Neuron (in vitro differentiated cells): ENCODE data around the gene RER1.

ENCODE experiments used
- H2AFZ ChIP-seq: one replicate; pipeline ENCODE4 v1.6.1; 2013; ENCODE audit warnings: low read depth, mild to moderate bottlenecking, inconsistent platforms, low read length, moderate library complexity
- H3K27me3 ChIP-seq: one replicate; pipeline ENCODE4 v1.6.1; 2013; ENCODE audit warnings: low read length; ENCODE audit not compliant: insufficient read depth
- H3K36me3 ChIP-seq: one replicate; pipeline ENCODE4 v1.6.1; 2013; ENCODE audit warnings: low read length; ENCODE audit not compliant: insufficient read depth
- H3K4me1 ChIP-seq: one replicate; pipeline ENCODE4 v1.6.1; 2013; ENCODE audit warnings: low read length; ENCODE audit not compliant: insufficient read depth
- H3K4me3 ChIP-seq: 2 replicates; pipeline ENCODE4 v1.5.1; 2013; ENCODE audit warnings: mild to moderate bottlenecking, low read length, moderate library complexity
- H3K9me3 ChIP-seq: one replicate; pipeline ENCODE4 v1.6.1; 2013; ENCODE audit warnings: low read length

Gene RER1

DNA sequence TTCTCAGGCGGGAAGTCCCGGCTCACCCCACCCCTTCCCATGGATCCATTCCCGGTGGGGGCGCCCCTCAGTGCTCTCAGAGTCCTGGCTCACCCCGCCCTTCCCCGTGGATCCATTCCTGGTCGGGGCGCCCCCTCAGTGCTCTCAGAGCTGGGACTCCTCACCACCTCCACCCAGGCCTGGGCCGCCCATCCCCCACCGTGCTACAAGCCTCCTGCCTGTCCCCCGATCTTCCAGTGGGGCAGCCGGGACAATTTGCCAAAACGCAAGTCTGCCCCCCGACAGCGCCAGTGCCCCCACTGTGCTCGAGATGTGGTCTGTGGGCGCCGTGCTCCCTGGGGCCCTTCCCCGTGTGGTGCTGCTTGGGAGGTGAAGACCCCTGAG is 61.3 kb downstream of the RER1 start:
- peaks cover 20% of the 10 kb centered on the region for H3K4me1 ChIP-seq
- H3K9me3 ChIP-seq: no peaks in the 10 kb centered on the region
- H3K4me3 ChIP-seq: no peak overlapping the region
- no peaks in the 10 kb centered on the region for H3K36me3 ChIP-seq
- H2AFZ ChIP-seq: no peak overlapping the region
- peaks cover 35% of the 10 kb centered on the region for H3K27me3 ChIP-seq

DNA sequence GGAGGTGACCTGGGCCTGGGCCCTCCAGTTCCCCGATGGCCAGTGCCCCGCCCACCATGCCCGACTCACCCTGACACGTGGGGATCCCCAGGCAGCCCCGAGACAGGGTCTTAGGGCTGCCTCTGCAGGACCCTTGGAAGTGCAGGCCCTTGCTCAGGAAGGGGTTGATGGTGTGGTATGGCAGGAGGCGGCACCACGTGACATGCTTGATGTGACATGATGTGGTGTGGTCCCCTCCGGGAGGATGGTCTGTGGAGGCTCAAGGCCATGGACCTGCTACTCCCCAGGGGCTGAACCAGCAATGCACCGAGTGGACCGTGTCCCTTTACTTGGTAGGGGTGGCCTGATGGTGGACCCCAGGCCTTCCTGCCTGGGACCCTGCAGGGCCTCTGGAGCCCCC is 62.6 kb downstream of the RER1 start:
- H3K4me3 ChIP-seq: no peak overlapping the region
- H3K9me3 ChIP-seq: no peaks in the 10 kb centered on the region
- peaks cover 42% of the 10 kb centered on the region for H3K27me3 ChIP-seq
- H3K4me1 ChIP-seq: peaks cover 15% of the 10 kb centered on the region
- no peak overlapping the region for H2AFZ ChIP-seq
- H3K36me3 ChIP-seq: no peaks in the 10 kb centered on the region
